Right renal cortex interstitium (tissue), 3 donors: ENCODE results near the gene POLK. TPM values are rescaled to one million over a fixed set of nuclear protein-coding genes. Genes with fewer than 3 reads are reported as not detected.
A peak's percentile ranks its signal among the peaks of the same experiment; 100 is the strongest.

ENCODE experiments used
- DNase-seq, 3 donors: peaks; one replicate each; pipeline ENCODE4 v3.0.0-alpha.2; 2013; ENCODE audit warnings: low read depth in 3 of 3, low spot score in 2 of 3
- polyA plus RNA-seq, 3 donors: library from polyadenylated mRNA; unstranded; fragments of 120-200 nt; gene quantifications; one replicate each; pipeline ENCODE4 v1.2.1, GENCODE V29; 2013; ENCODE audit not compliant: insufficient read length in 3 of 3

Gene POLK
- polyA plus RNA-seq, 3 donors: 26.6 to 30.8 (median 29.8) TPM

DNA sequence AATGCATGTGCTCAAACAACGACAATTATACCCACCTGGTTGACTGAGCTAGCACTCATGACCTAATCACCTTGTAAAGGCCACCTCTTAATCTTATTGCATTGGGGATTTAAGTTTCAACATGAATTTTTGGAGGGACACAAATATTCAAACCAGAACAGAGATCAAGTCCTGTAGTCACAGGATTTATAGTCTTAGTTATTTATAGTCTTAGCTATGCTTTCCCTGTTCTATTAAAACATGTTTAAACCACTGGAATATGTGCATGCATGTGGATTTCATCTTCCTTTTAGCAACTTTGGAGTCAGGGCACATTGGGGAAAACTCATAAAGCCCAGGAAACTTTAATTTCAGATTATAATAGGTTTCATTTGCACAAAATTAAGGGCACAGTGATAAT lies 126.3 kb downstream of the POLK start:
- no peak for DNase-seq

DNA sequence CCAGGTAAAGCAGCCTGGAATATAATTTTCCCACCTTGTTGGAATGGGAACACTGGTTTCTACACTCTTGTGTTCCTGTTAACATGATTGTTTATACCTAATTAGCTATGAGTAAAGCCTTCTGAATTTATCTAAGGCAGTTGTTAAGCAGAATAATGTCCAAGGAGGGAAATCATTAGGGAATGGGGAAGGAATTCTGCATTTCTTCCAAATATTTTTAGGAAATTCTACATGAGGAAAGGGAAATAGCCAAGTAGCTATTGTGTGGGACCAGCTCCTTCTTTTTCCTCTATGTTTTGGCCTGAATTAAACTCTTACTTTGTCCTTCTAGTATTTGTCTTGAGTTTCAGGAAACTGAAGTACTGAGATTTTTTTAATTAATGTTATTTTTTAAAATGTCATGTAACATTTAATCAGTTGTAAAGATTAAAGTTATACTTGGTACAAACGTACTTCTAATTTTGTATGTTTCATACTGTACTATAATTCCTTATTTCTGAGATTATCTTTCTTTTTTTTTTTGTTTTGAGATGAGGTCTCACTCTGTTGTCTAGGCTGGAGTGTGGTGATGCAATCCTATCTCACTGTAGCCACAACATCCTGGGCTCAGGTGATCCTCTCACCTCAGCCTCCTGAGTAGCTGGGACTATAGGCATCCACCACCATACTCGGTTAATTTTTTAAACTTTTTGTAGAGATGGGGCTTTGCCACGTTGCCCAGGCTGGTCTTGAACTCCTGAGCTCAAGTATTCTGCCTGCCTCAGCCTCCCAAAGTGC lies 128.0 kb downstream of the POLK start:
- DNase-seq: no peak

DNA sequence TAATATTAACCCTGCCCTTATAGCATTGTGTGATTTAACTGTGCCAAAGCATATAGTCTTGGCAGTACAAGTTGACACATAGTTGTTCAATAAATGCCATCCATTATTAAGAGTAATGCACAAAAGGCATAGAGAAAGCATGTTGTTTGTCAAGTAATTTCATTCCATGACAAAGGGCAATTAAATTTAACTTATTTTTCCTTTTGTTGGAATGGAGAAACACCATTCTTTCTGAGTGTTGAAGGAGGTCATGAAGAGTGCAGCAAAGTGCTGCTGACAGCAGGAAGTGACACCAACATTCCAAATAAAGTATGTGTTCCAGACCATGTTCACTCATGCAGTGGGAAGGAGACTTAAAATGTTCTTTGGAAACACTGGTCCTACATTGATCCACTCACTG lies 128.7 kb downstream of the POLK start:
- peak in 1 of 3 donors; percentile 43 for DNase-seq

DNA sequence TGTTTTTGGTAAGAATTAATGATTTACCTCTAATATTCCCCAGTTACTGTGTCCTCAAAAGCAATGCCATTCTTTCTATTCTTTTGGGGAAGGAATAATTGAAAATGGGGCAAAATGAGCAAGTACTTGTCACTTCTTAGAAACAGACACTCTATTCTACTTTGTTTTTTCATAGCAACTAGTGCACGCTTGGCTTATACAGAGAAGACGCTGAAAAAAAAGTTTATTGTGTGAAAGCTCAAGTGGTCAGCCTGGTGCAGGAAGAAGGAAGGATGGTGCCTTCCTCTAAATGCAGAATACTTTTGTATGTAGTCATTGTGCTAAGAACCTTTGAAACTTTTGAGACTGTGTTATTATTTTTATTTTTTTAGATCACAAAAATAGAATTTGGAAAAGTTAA lies 129.1 kb downstream of the POLK start:
- no peak for DNase-seq

- DNase-seq: no peak
Observed at GRCh38 chr5:75648712-75649111, 137.0 kb downstream of the POLK start.

Other genes starting within 250 kb of the POLK start
- gene HMGCR, start 174.7 kb upstream of the POLK start, polyA plus RNA-seq: 10 to 100 TPM; 81.7 to 95.6 (median 86.2) TPM
- gene CERT1, start 262 bp upstream of the POLK start, polyA plus RNA-seq: 10 to 100 TPM; 62.3 to 65.1 (median 63.5) TPM
- 1 to 10 TPM; 4.7 to 5.6 (median 5.2) TPM for gene ANKDD1B, start 99.6 kb downstream of the POLK start, polyA plus RNA-seq
- 10 to 100 TPM; 13.6 to 20.1 (median 20.0) TPM for gene POC5, start 205.5 kb downstream of the POLK start, polyA plus RNA-seq